H1 (cell line): ENCODE results near the gene AVPI1. TPM values are rescaled to one million over a fixed set of nuclear protein-coding genes. Genes with fewer than 3 reads are reported as not detected.

Experiments used
- CTCF ChIA-PET: fragments of 300-600 bp; sonication (Branson Sonifier 250); formaldehyde crosslinking; loops from one replicate; lab custom pipeline; 2021; ENCODE audit not compliant: partially characterized antibody; lab: Charles Lee
- POLR2A ChIA-PET: fragments of 300-600 bp; sonication (Branson Sonifier 250); formaldehyde crosslinking; loops from one replicate; lab custom pipeline; 2021; ENCODE audit warnings: inconsistent platforms; ENCODE audit not compliant: partially characterized antibody; lab: Charles Lee
- DNase-seq, 2 experiments: peaks; one replicate each; pipeline versions ENCODE4 v3.0.0 to v3.0.0-alpha.2; 2010 to 2022; ENCODE audit warnings: low spot score in 2 of 2, low read depth in 1 of 2, mixed read lengths in 1 of 2
- FAIRE-seq: peaks from 2 replicates; lab custom pipeline; 2011; peaks lifted over from hg19 to GRCh38; lab: Jason Lieb, UNC
- H2AFZ ChIP-seq: 2 replicates; pipeline ENCODE4 v1.8.1; 2012; ENCODE audit warnings: low read length, inconsistent platforms
- H2AK5ac ChIP-seq: 2 replicates; pipeline ENCODE4 v1.6.1; 2013; ENCODE audit warnings: low read depth, low read length
- H2BK120ac ChIP-seq: replicated peaks from 2 replicates; pipeline ENCODE3; 2013; ENCODE audit warnings: low read depth, low read length, inconsistent platforms
- H2BK12ac ChIP-seq: 2 replicates; pipeline ENCODE4 v1.6.1; 2013; ENCODE audit warnings: low read depth, low read length
- H2BK15ac ChIP-seq: 2 replicates; pipeline ENCODE4 v1.6.1; 2013; ENCODE audit warnings: low read length
- H2BK20ac ChIP-seq: 2 replicates; pipeline ENCODE4 v1.6.1; 2013; ENCODE audit warnings: low read length
- H2BK5ac ChIP-seq: 2 replicates; pipeline ENCODE4 v1.6.1; 2013; ENCODE audit warnings: low read depth, low read length
- H3K14ac ChIP-seq: 2 replicates; pipeline ENCODE4 v1.6.1; 2013; ENCODE audit warnings: inconsistent platforms; ENCODE audit not compliant: insufficient read length
- H3K18ac ChIP-seq: 2 replicates; pipeline ENCODE4 v1.6.1; 2013; ENCODE audit warnings: low read length; ENCODE audit errors: extremely low read depth
- H3K23ac ChIP-seq: 2 replicates; pipeline ENCODE4 v1.6.1; 2013; ENCODE audit warnings: inconsistent platforms; ENCODE audit not compliant: insufficient read length
- H3K23me2 ChIP-seq: 2 replicates; pipeline ENCODE4 v1.6.1; 2013; ENCODE audit warnings: low read depth, low read length
- H3K27ac ChIP-seq: 2 replicates; pipeline ENCODE4 v1.6.1; 2011; ENCODE audit warnings: low read depth, low read length, inconsistent platforms
- H3K27me3 ChIP-seq, 4 experiments: replicated peaks in 1 of 4; 1 replicate in 1 of 4; 2 replicates in 3 of 4; pipeline versions ENCODE4 v1.6.1 to v1.8.1; 2011 to 2013; ENCODE audit warnings: low read length in 3 of 4, mild to moderate bottlenecking in 3 of 4, inconsistent platforms in 2 of 4, mixed read lengths in 2 of 4, moderate library complexity in 1 of 4; ENCODE audit not compliant: control insufficient read depth in 3 of 4, insufficient read depth in 3 of 4; ENCODE audit errors: extremely low read depth in 1 of 4
- H3K36me3 ChIP-seq, 4 experiments: 2 replicates each; pipeline versions ENCODE4 v1.6.1 to v1.8.1; 2011 to 2013; ENCODE audit warnings: mild to moderate bottlenecking in 4 of 4, low read length in 3 of 4, moderate library complexity in 2 of 4, control low read depth in 1 of 4, inconsistent platforms in 1 of 4; ENCODE audit not compliant: insufficient read depth in 4 of 4, control insufficient read depth in 2 of 4
- H3K4ac ChIP-seq: replicated peaks from 2 replicates; pipeline ENCODE3; 2013; ENCODE audit warnings: low read length, low read depth, mixed read lengths, inconsistent platforms; ENCODE audit not compliant: insufficient read length
- H3K4me1 ChIP-seq, 4 experiments: replicated peaks in 1 of 4; 1 replicate in 1 of 4; 2 replicates in 3 of 4; pipeline versions ENCODE4 v1.6.1 to v1.8.1; 2011 to 2013; ENCODE audit warnings: low read length in 3 of 4, inconsistent platforms in 2 of 4, mixed read lengths in 1 of 4; ENCODE audit not compliant: insufficient read depth in 4 of 4, control insufficient read depth in 3 of 4
- H3K4me2 ChIP-seq, 2 experiments: 2 replicates each; pipeline versions ENCODE4 v1.6.1 to v1.8.1; 2011 to 2013; ENCODE audit warnings: low read depth in 2 of 2, low read length in 2 of 2, control low read depth in 1 of 2, inconsistent platforms in 1 of 2, mild to moderate bottlenecking in 1 of 2; ENCODE audit not compliant: insufficient read depth in 1 of 2
- H3K4me3 ChIP-seq, 4 experiments: fragments of 200-600, 300-600 bp in 1 of 4; sonication (generic), shearing (Covaris generic), sonication (Bioruptor Twin) in 1 of 4; 2 replicates each; pipeline versions ENCODE4 v1.5.1 to v1.8.1; 2011 to 2016; ENCODE audit warnings: low read length in 4 of 4, low read depth in 3 of 4, control low read depth in 2 of 4, inconsistent platforms in 2 of 4, mild to moderate bottlenecking in 2 of 4, mixed read lengths in 1 of 4, moderate library complexity in 1 of 4; ENCODE audit not compliant: insufficient read depth in 2 of 4; ENCODE audit errors: extremely low read depth in 1 of 4
- H3K56ac ChIP-seq: replicated peaks from 2 replicates; pipeline ENCODE3; 2013; ENCODE audit warnings: low read depth, mild to moderate bottlenecking, mixed read lengths, low read length, inconsistent platforms; ENCODE audit not compliant: insufficient read length
- H3K79me1 ChIP-seq: 2 replicates; pipeline ENCODE4 v1.6.1; 2013; ENCODE audit warnings: low read depth, low read length, control low read depth
- H3K79me2 ChIP-seq, 2 experiments: 2 replicates each; pipeline versions ENCODE4 v1.6.1 to v1.8.1; 2012 to 2013; ENCODE audit warnings: low read length in 2 of 2, mild to moderate bottlenecking in 2 of 2, inconsistent platforms in 1 of 2; ENCODE audit not compliant: insufficient read depth in 2 of 2, control insufficient read depth in 1 of 2
- H3K9ac ChIP-seq, 4 experiments: replicated peaks in 1 of 4; 1 replicate in 1 of 4; 2 replicates in 3 of 4; pipeline versions ENCODE4 v1.6.1 to v1.8.1; 2011 to 2013; ENCODE audit warnings: low read depth in 3 of 4, low read length in 3 of 4, control low read depth in 2 of 4, mild to moderate bottlenecking in 2 of 4, moderate library complexity in 2 of 4, inconsistent platforms in 1 of 4; ENCODE audit errors: extremely low read depth in 1 of 4
- H3K9me3 ChIP-seq, 2 experiments: 2 replicates each; pipeline versions ENCODE4 v1.6.1 to v1.8.1; 2012 to 2013; ENCODE audit warnings: mild to moderate bottlenecking in 2 of 2, moderate library complexity in 2 of 2, control low read depth in 1 of 2, inconsistent platforms in 1 of 2, low read depth in 1 of 2, low read length in 1 of 2, mixed read lengths in 1 of 2; ENCODE audit not compliant: insufficient read depth in 2 of 2
- H4K20me1 ChIP-seq, 2 experiments: replicated peaks in 1 of 2; 2 replicates each; pipeline versions ENCODE3 to v1.8.1; 2011 to 2013; ENCODE audit warnings: inconsistent platforms in 2 of 2, low read length in 2 of 2, mild to moderate bottlenecking in 1 of 2; ENCODE audit not compliant: insufficient read depth in 2 of 2, control insufficient read depth in 1 of 2
- H4K5ac ChIP-seq: 2 replicates; pipeline ENCODE4 v1.6.1; 2013; ENCODE audit warnings: low read length, low read depth, mixed read lengths, inconsistent platforms; ENCODE audit not compliant: insufficient read length
- H4K8ac ChIP-seq: 2 replicates; pipeline ENCODE4 v1.8.0; 2013; ENCODE audit warnings: mild to moderate bottlenecking, moderate library complexity, low read length, inconsistent platforms; ENCODE audit not compliant: insufficient read depth; ENCODE audit errors: extremely low read depth
- H4K91ac ChIP-seq: replicated peaks from 2 replicates; pipeline ENCODE3; 2013; ENCODE audit warnings: low read length, mixed read lengths, inconsistent platforms; ENCODE audit not compliant: insufficient read length
- BRCA1 ChIP-seq: IDR thresholded peaks from 2 replicates; pipeline ENCODE4 v1.6.1; 2012; ENCODE audit warnings: low read depth, low read length, improper control_type of control experiment
- JUN ChIP-seq: IDR thresholded peaks from 2 replicates; pipeline ENCODE4 v1.6.1; 2011; ENCODE audit warnings: low read depth, mild to moderate bottlenecking, improper control_type of control experiment, low read length
- KDM1A ChIP-seq: fragments of 200-600, 300-600 bp; sonication (generic); IDR thresholded peaks from 2 replicates; pipeline ENCODE4 v1.7.1; 2016; ENCODE audit warnings: mild to moderate bottlenecking, low read length, borderline replicate concordance
- KDM5A ChIP-seq: fragments of 200-600 bp; IDR thresholded peaks from 2 replicates; pipeline ENCODE4 v1.7.1; 2012; ENCODE audit warnings: mild to moderate bottlenecking, low read length, inconsistent platforms, mixed read lengths
- NANOG ChIP-seq: IDR thresholded peaks from 2 replicates; pipeline ENCODE4 v1.6.1; 2011; ENCODE audit warnings: low read length, low read depth, mild to moderate bottlenecking, inconsistent platforms; ENCODE audit not compliant: insufficient read depth, poor library complexity, severe bottlenecking
- NRF1 ChIP-seq: IDR thresholded peaks from 2 replicates; pipeline ENCODE4 v1.6.1; 2011; ENCODE audit warnings: mild to moderate bottlenecking, low read depth, low read length, improper control_type of control experiment
- RNF2 ChIP-seq: fragments of 200-900, 300-1000 bp; sonication (generic); IDR thresholded peaks from 2 replicates; pipeline ENCODE4 v1.7.1; 2016; ENCODE audit warnings: borderline replicate concordance, low read depth, mild to moderate bottlenecking, antibody characterized with exemption, low read length; ENCODE audit not compliant: poor library complexity, severe bottlenecking; ENCODE audit errors: missing control alignments
- SAP30 ChIP-seq: fragments of 300-600 bp; sonication (generic); IDR thresholded peaks from 2 replicates; pipeline ENCODE4 v1.7.1; 2012; ENCODE audit warnings: low read length, moderate library complexity, mild to moderate bottlenecking, inconsistent platforms; ENCODE audit not compliant: insufficient read depth, insufficient replicate concordance
- SRF ChIP-seq: IDR thresholded peaks from 2 replicates; pipeline ENCODE4 v1.6.1; 2011; ENCODE audit warnings: mild to moderate bottlenecking, low read depth, low read length, moderate library complexity
- TCF12 ChIP-seq: IDR thresholded peaks from 2 replicates; pipeline ENCODE4 v1.6.1; 2011; ENCODE audit warnings: low read depth, mild to moderate bottlenecking, low read length
- WGBS, 2 experiments: shearing (Covaris generic) in 1 of 2; methylation state at CpG; one replicate each; pipeline versions ENCODE4 v1.1.6 to v1.1.7; 2013 to 2015; ENCODE audit warnings: low lambda C conversion rate in 2 of 2, mixed read lengths in 2 of 2, inconsistent platforms in 1 of 2, low coverage in 1 of 2, missing lambda C conversion rate in 1 of 2; ENCODE audit not compliant: insufficient replicate concordance in 2 of 2, insufficient coverage in 1 of 2, insufficient read length in 1 of 2; ENCODE audit errors: extremely low coverage in 1 of 2, missing lambda C conversion rate in 1 of 2; 5-methylcytosine and 5-hydroxymethylcytosine counted together
- polyA plus RNA-seq, 7 experiments: library from polyadenylated mRNA; depleted of rRNA in 3 of 7; stranded (reverse) in 5 of 7; unstranded in 2 of 7; fragments of >200 nt in 5 of 7; fragments of 200-250 nt in 2 of 7; gene quantifications; 1 replicate in 5 of 7; 2 replicates in 1 of 7; 4 replicates in 1 of 7; pipeline versions ENCODE4 v1.2.1 to v1.2.3, GENCODE V29; 2011 to 2013; ENCODE audit warnings: missing spikeins in 2 of 7, mixed read lengths in 2 of 7
- total RNA-seq: library from RNA; stranded (reverse); fragmentation: NEBNext Ultra II Directional; extraction: Animal tissue kit (Norgen Biotek cat#: 25700); gene quantifications from 2 replicates; pipeline ENCODE4 v1.2.1, GENCODE V29; 2021
- TF ChIP-seq, protein P1 (sequence below), 3 experiments: IDR thresholded peaks; 1 replicate in 2 of 3; 2 replicates in 1 of 3; pipeline versions ENCODE4 v1.5.1 to v1.6.1; 2011; ENCODE audit warnings: low read length in 3 of 3, mild to moderate bottlenecking in 3 of 3, inconsistent platforms in 2 of 3, low read depth in 1 of 3, moderate library complexity in 1 of 3; ENCODE audit not compliant: insufficient read depth in 1 of 3; ENCODE audit errors: control extremely low read depth in 1 of 3

AVPI1 gene
- total and polyA plus RNA-seq, 2 of the 8 experiments (the other 6 are each of a cell fraction or from before 2014, with no cell fraction given): 9.0 to 13.5 TPM

- no peak overlapping the region for H3K4me2 ChIP-seq
- H4K5ac ChIP-seq: no peak overlapping the region
- H3K79me2 ChIP-seq: no peaks in the 10 kb centered on the region
- H3K23ac ChIP-seq: no peak overlapping the region
- H2BK5ac ChIP-seq: no peak overlapping the region
- no peak overlapping the region for H4K8ac ChIP-seq
- no peak overlapping the region for H3K14ac ChIP-seq
- no peak overlapping the region for H2BK20ac ChIP-seq
- no peak overlapping the region for H2BK15ac ChIP-seq
- 91% methylated on average over 5 of the region's 5 CpGs; no CpG with 5 or more reads in 1 of the 2 experiments for WGBS, 2 experiments
- CTCF ChIA-PET: interaction anchor here (0.6 to 15.1 kb wide), 6 partner anchors 16 to 51 kb away, joined by 3 to 773 read pairs (median 6); partner anchors contain the start of genes AVPI1 and MARVELD1
- H3K4ac ChIP-seq: no peak overlapping the region
- no peaks in the 10 kb centered on the region for H3K9me3 ChIP-seq
- H2BK120ac ChIP-seq: no peak overlapping the region
- H3K36me3 ChIP-seq: no peaks in the 10 kb centered on the region
- peaks cover 0 to 3% (median 0%) of the 10 kb centered on the region in 4 experiments; a peak in 1 of 7 replicates for H3K27me3 ChIP-seq
- H2AFZ ChIP-seq: no peak overlapping the region
- no peaks in the 10 kb centered on the region for H3K4me1 ChIP-seq
- H3K4me3 ChIP-seq: no peak overlapping the region
- no peak overlapping the region for H3K9ac ChIP-seq
- no peak overlapping the region for H3K18ac ChIP-seq
- H3K23me2 ChIP-seq: no peaks in the 10 kb centered on the region
- H2AK5ac ChIP-seq: no peak overlapping the region
- DNase-seq (no peak), FAIRE-seq (no peak)
- POLR2A ChIA-PET: interaction anchor here (0.6 to 15.1 kb wide), 2 partner anchors 16 to 120 kb away, joined by 5 to 234 read pairs; partner anchors contain the start of gene MARVELD1
- H3K27ac ChIP-seq: no peak overlapping the region
- no peak overlapping the region for H3K56ac ChIP-seq
- H2BK12ac ChIP-seq: no peak overlapping the region
- no peaks in the 10 kb centered on the region for H4K20me1 ChIP-seq
- H3K79me1 ChIP-seq: no peaks in the 10 kb centered on the region
- no peak overlapping the region for H4K91ac ChIP-seq
- TF ChIP-seq JUN: no peak
- TF ChIP-seq KDM1A: no peak
- no peak for TF ChIP-seq BRCA1
- no peak for TF ChIP-seq SAP30
- TF ChIP-seq, protein P1, sequence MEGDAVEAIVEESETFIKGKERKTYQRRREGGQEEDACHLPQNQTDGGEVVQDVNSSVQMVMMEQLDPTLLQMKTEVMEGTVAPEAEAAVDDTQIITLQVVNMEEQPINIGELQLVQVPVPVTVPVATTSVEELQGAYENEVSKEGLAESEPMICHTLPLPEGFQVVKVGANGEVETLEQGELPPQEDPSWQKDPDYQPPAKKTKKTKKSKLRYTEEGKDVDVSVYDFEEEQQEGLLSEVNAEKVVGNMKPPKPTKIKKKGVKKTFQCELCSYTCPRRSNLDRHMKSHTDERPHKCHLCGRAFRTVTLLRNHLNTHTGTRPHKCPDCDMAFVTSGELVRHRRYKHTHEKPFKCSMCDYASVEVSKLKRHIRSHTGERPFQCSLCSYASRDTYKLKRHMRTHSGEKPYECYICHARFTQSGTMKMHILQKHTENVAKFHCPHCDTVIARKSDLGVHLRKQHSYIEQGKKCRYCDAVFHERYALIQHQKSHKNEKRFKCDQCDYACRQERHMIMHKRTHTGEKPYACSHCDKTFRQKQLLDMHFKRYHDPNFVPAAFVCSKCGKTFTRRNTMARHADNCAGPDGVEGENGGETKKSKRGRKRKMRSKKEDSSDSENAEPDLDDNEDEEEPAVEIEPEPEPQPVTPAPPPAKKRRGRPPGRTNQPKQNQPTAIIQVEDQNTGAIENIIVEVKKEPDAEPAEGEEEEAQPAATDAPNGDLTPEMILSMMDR (IDR thresholded peaks at IDR 0.05; ENCODE audit: control extremely low read depth in 1 of 3, insufficient read depth in 1 of 3, low read depth in 1 of 3, low read length in 3 of 3): no peak
- no peak for TF ChIP-seq SRF
- no peak for TF ChIP-seq TCF12
- TF ChIP-seq NANOG: no peak
- no peak for TF ChIP-seq RNF2
- TF ChIP-seq NRF1: no peak
- no peak for TF ChIP-seq KDM5A
Measured at GRCh38 chr10:97729014-97729413, 42.0 kb upstream of the AVPI1 start.
